Pancreas (tissue), 10 donors: ENCODE measurements around the gene CPEB4. TPM values are rescaled to one million over a fixed set of nuclear protein-coding genes. Genes with fewer than 3 reads are reported as not detected.
A peak's percentile ranks its signal among the peaks of the same experiment; 100 is the strongest.

ENCODE experiments used
- ATAC-seq, 4 donors: fragments of 200-7000 bp; cut with Tn5 transposase; one replicate each; pipeline versions ENCODE4 v1.8.0 to v1.9.1; 2020; ENCODE audit warnings: mild to moderate bottlenecking in 4 of 4, moderate library complexity in 4 of 4
- DNase-seq, 6 donors: peaks; one replicate each; pipeline ENCODE4 v3.0.0-alpha.2; 2020
- FAIRE-seq: peaks from 2 replicates; lab custom pipeline; 2012; peaks lifted over from hg19 to GRCh38; lab: Jason Lieb, UNC
- H3K27ac ChIP-seq, 4 donors: fragments of 200-600 bp; sonication (generic); 1 replicate in 3 of 4; 2 replicates in 1 of 4; pipeline versions ENCODE4 v1.5.0 to v1.8.0; 2020
- H3K27me3 ChIP-seq, 4 donors: fragments of 200-600 bp; one replicate each; pipeline ENCODE4 v1.8.0; 2021
- H3K36me3 ChIP-seq, 3 donors: fragments of 200-600 bp; sonication (generic) in 1 of 3; one replicate each; pipeline versions ENCODE4 v1.5.0 to v1.8.0; 2020 to 2021
- H3K4me1 ChIP-seq, 3 donors: fragments of 200-600 bp; one replicate each; pipeline ENCODE4 v1.8.0; 2021
- H3K4me3 ChIP-seq, 4 donors: fragments of 200-600 bp; sonication (generic) in 2 of 4; one replicate each; pipeline versions ENCODE4 v1.5.0 to v1.8.0; 2020 to 2021
- H3K9me3 ChIP-seq, 4 donors: fragments of 200-600 bp; one replicate each; pipeline ENCODE4 v1.8.0; 2021
- WGBS, 2 donors: extraction: QIAGEN DNeasy Blood & Tissue Kit; methylation state at CpG; one replicate each; pipeline ENCODE4 v1.1.7; 2013; 5-methylcytosine and 5-hydroxymethylcytosine counted together
- intact Hi-C, 3 donors: fragments of 100-400 bp; cut with DNase I; formaldehyde crosslinking; loops; one replicate each; pipeline versions ENCODE4 v1.11.1 to v1.14.2; 2022
- polyA plus RNA-seq, 2 donors: library from polyadenylated mRNA; stranded (reverse); fragments of 200-250 nt; gene quantifications; one replicate each; pipeline ENCODE4 v1.2.3, GENCODE V29; 2013
- total RNA-seq, 6 donors: library from RNA; stranded (reverse); fragmentation: NEBNext Ultra II Directional in 4 of 6; extraction: Animal tissue kit (Norgen Biotek cat#: 25700) in 4 of 6; gene quantifications; one replicate each; pipeline versions ENCODE4 v1.2.1 to v1.2.4, GENCODE V29; 2021 to 2023
- TF ChIP-seq, protein P1 (sequence below), 4 donors: fragments of 200-600 bp; sonication (generic) in 3 of 4; IDR thresholded peaks; one replicate each; pipeline versions ENCODE4 v1.5.0 to v1.8.0; 2021; ENCODE audit warnings: antibody characterized with exemption in 4 of 4
- donor health status: healthy with polysubstance abuse.
- donor health status: DM: no; HTN: no; CAD: no; lungs with moderate emphysema.
- donor health status: DM: no; HTN: no; CAD: no.
- donor health status: control.
- donor health status: control.
- donor health status: Bipolar disorder and iron deficiency.
- donor health status: DM: yes; HTN: yes; CAD: no.
- donor health status: DM: no; HTN: no; CAD: no.
- donor health status: DM: no; HTN: no; CAD: no.
- donor health status: DM: yes; HTN: yes; CAD: no.

Gene CPEB4
- total and polyA plus RNA-seq, 8 donors, result 11.6 to 51.2 (median 26.2) TPM

DNA sequence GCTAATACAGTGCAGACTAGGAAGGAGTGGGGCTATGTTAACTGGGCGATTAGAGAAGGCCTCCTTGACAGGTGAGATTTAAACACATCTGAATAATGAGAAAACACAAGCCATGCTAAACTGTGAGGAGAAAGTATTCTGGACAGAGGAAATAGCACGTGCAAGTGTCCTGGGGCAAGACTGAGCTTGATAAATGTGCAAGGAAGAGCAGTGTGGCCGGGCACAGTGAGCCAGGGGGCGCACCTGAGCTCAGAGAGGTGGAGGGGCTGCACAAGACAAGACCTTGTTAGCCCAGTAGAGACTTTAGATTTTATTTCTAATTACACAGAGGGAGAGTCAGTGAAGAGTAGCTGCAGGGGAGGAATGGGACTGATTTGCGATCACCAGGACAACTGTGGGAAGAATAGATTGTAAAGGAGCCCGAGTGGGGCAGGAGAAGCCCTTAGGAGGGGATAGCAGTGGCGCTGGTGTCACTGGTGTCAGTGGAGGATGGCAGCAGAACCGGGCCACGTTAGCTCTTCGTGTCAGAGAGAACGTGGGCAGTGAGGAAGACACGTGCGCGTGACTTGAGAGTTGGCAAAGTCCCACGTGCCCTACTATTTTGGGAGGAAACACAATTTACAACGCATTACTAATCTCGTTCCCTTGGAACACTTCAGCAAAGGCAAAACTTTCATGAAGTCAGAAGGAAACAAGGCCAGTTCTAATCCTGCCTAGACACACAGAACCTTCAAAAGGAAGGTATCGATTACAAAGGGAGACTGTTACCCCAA lies 82.9 kb downstream of the CPEB4 start:
- H3K4me3 ChIP-seq, result no peak overlapping the region
- H3K27ac ChIP-seq, result no peak overlapping the region
- H3K9me3 ChIP-seq, result no peaks in the 10 kb centered on the region
- peaks cover 0 to 3% (median 0%) of the 10 kb centered on the region in 3 donors for H3K4me1 ChIP-seq
- H3K36me3 ChIP-seq, result no peaks in the 10 kb centered on the region
- FAIRE-seq (no peak), DNase-seq (no peak), ATAC-seq (no peak)
- intact Hi-C loops, result loop anchor here in 2 of 3 donors (5.0 kb wide), 2 partner anchors 339 to 354 kb away; partner anchors contain the start of gene BOD1 (in 1 of the 2)
- WGBS, 2 donors, result 87 to 90% methylated on average over 18 of the region's 18 CpGs
- TF ChIP-seq, protein P1, sequence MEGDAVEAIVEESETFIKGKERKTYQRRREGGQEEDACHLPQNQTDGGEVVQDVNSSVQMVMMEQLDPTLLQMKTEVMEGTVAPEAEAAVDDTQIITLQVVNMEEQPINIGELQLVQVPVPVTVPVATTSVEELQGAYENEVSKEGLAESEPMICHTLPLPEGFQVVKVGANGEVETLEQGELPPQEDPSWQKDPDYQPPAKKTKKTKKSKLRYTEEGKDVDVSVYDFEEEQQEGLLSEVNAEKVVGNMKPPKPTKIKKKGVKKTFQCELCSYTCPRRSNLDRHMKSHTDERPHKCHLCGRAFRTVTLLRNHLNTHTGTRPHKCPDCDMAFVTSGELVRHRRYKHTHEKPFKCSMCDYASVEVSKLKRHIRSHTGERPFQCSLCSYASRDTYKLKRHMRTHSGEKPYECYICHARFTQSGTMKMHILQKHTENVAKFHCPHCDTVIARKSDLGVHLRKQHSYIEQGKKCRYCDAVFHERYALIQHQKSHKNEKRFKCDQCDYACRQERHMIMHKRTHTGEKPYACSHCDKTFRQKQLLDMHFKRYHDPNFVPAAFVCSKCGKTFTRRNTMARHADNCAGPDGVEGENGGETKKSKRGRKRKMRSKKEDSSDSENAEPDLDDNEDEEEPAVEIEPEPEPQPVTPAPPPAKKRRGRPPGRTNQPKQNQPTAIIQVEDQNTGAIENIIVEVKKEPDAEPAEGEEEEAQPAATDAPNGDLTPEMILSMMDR (IDR thresholded peaks at IDR 0.05), result no peak
- no peaks in the 10 kb centered on the region for H3K27me3 ChIP-seq

DNA sequence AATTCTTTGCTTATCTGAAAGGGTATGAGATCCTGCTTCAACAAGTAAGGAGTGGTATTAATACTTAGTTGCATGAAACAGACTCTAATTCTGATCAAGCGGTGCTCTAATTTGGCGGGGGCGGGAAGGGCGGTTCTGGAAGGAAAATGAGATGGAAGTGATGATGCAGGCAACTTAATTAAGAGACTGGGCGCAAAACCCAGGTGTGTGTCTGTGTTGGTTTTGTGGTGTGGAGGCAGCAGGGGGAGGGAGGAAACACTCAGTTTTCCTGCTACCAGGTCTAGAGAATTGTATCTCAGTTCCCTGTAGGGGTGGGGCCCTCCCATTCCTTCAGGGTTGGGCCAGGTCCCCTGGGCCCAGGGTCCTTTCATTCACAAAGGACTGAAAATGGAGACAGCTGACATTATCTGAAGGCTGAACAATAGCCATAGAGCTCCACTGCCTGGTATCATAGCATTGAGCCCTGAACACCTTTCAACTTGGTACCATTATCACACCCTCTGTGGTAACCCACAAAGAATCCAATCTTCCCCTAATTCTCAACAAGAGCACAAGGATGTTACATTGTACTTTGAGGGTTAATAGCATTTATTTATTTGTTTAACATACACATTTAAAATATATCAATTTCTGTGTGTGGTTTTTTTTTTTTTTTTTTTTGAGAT lies 83.7 kb downstream of the CPEB4 start:
- Histone ChIP-seq H3K27me3 (no peaks in the 10 kb centered on the region), H3K27ac (no peak overlapping the region), H3K4me1 (peaks cover 0 to 3% (median 0%) of the 10 kb centered on the region in 3 donors), H3K36me3 (no peaks in the 10 kb centered on the region), H3K9me3 (no peaks in the 10 kb centered on the region), H3K4me3 (no peak overlapping the region)
- intact Hi-C loops, result loop anchor here in 2 of 3 donors (5.0 kb wide), 2 partner anchors 340 to 355 kb away; partner anchors contain the start of gene BOD1 (in 1 of the 2)
- FAIRE-seq, result no peak
- no peak for ATAC-seq
- WGBS, 2 donors, result 94 to 98% methylated on average over 5 of the region's 5 CpGs
- no peak for DNase-seq
- TF ChIP-seq, protein P1 (IDR thresholded peaks at IDR 0.05), result no peak

DNA sequence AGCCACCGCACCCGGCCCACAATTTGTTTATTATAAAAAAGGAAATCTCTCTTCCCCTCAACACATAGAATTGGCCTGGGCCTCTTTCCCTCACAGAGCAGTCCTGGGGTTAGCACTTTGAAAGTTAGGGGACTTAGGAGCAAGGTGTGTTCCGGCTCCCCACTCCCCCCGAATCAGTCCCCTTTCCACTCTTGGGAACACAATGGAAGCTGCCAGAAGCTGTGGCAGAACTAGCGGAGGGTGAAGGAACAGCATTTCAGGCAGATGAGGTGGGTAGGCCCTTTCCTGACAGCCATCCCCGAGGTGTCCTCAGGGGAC lies 84.4 kb downstream of the CPEB4 start:
- no peak for DNase-seq
- H3K4me1 ChIP-seq, result peaks cover 0 to 3% (median 0%) of the 10 kb centered on the region in 3 donors
- peak overlapping the region in 2 of 4 donors; percentile 71 to 74 for H3K27ac ChIP-seq
- FAIRE-seq, result no peak
- no peaks in the 10 kb centered on the region for H3K9me3 ChIP-seq
- TF ChIP-seq, protein P1 (IDR thresholded peaks at IDR 0.05), result no peak
- no peaks in the 10 kb centered on the region for H3K27me3 ChIP-seq
- no peaks in the 10 kb centered on the region for H3K36me3 ChIP-seq
- peak in 2 of 4 donors; percentile 41 to 67 for ATAC-seq
- 47% methylated on average over 6 of the region's 6 CpGs for WGBS, 2 donors
- intact Hi-C loops, result loop anchor here in 2 of 3 donors (5.0 kb wide), 2 partner anchors 340 to 355 kb away; partner anchors contain the start of gene BOD1 (in 1 of the 2)
- H3K4me3 ChIP-seq, result peak overlapping the region in 3 of 4 donors; percentile 44 to 54 (median 45)

DNA sequence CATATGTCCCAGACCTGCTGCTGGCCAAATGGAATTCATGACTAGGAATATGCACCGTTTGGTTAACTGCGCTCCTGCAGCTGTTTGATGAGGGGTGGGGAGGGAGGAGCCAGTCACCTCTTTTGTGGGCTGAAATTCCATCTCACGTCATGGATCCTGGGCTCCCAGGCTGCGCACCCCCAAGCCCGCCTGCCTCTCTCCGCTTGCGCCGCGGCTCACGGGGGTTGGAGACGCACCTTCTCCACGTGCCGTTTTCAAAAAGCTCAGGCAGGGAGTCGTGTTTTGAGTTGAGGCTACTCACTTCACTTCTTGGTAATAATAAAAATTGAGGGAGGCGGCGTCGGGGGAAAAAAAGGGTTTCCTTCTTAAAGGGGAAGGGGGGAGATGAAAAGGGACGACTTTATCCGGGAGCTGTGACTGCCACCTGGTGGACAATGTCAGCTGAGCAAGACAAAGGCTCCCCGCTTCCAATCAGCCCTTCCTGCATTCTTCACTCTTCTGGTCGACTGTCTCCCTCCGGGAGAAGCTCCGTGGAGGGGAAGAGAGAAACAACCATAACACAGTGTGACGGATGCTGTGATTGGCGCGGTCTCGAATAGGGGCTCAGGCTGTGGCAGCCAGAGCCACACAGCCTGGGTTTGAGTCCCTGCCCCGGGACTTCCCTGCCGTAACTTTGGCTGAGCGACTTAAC lies 84.9 kb downstream of the CPEB4 start:
- peak; percentile 92 to 97 (median 95) for ATAC-seq
- no peak for FAIRE-seq

More for the DNA sequence above, 84.9 kb downstream of the CPEB4 start:
- peak overlapping the region in 2 of 4 donors; percentile 71 to 74 for H3K27ac ChIP-seq
- H3K27me3 ChIP-seq, result no peaks in the 10 kb centered on the region
- WGBS, 2 donors, result 2 to 4% methylated on average over 30 of the region's 30 CpGs
- intact Hi-C loops, result loop anchor here in 2 of 3 donors (5.0 kb wide), 2 partner anchors 341 to 356 kb away; partner anchors contain the start of gene BOD1 (in 1 of the 2)
- H3K36me3 ChIP-seq, result no peaks in the 10 kb centered on the region
- H3K9me3 ChIP-seq, result no peaks in the 10 kb centered on the region
- peaks cover 0 to 3% (median 0%) of the 10 kb centered on the region in 3 donors for H3K4me1 ChIP-seq
- DNase-seq, result peak; percentile 83 to 89 (median 86)
- peak overlapping the region; percentile 26 to 54 (median 44) for H3K4me3 ChIP-seq
- TF ChIP-seq, protein P1 (IDR thresholded peaks at IDR 0.05), result peak; percentile 77 to 85 (median 80)
